CD8-positive, alpha-beta memory T cell (primary cell): Measurements from ENCODE around the gene CBL. TPM values are rescaled to one million over a fixed set of nuclear protein-coding genes. Genes with fewer than 3 reads are reported as not detected.

ENCODE experiments used
- CTCF ChIA-PET: fragments of 350-600 bp; sonication (Branson Sonifier 250); formaldehyde crosslinking; loops from one replicate; lab custom pipeline; 2021; ENCODE audit warnings: antibody characterized with exemption; lab: Charles Lee
- POLR2A ChIA-PET: fragments of 350-600 bp; sonication (Branson Sonifier 250); formaldehyde crosslinking; loops from one replicate; lab custom pipeline; 2021; ENCODE audit warnings: antibody characterized with exemption; lab: Charles Lee
- DNase-seq, 5 donors: peaks; one replicate each; pipeline versions ENCODE4 v3.0.0 to v3.0.0-alpha.2; 2020 to 2022; ENCODE audit warnings: mixed read lengths in 1 of 5
- H3K27ac ChIP-seq: one replicate; pipeline ENCODE4 v1.7.0; 2013; ENCODE audit warnings: low read depth, mild to moderate bottlenecking, low read length, moderate library complexity
- H3K27me3 ChIP-seq: 2 replicates; pipeline ENCODE4 v1.7.0; 2013; ENCODE audit warnings: low read length, mild to moderate bottlenecking; ENCODE audit not compliant: insufficient read depth, poor library complexity, severe bottlenecking
- H3K36me3 ChIP-seq: 2 replicates; pipeline ENCODE4 v1.7.0; 2013; ENCODE audit warnings: mild to moderate bottlenecking, low read length, moderate library complexity; ENCODE audit not compliant: insufficient read depth
- H3K4me1 ChIP-seq: 2 replicates; pipeline ENCODE4 v1.7.0; 2013; ENCODE audit warnings: mild to moderate bottlenecking, low read length, moderate library complexity; ENCODE audit not compliant: insufficient read depth
- H3K4me3 ChIP-seq: 2 replicates; pipeline ENCODE4 v1.7.0; 2013; ENCODE audit warnings: mild to moderate bottlenecking, low read length
- H3K9me3 ChIP-seq: 2 replicates; pipeline ENCODE4 v1.7.0; 2013; ENCODE audit warnings: mild to moderate bottlenecking, low read length
- H3K27ac Mint-ChIP-seq, 8 donors: one replicate each; pipeline ENCODE4 v1.8.0; 2020 to 2021; ENCODE audit warnings: mixed read lengths in 8 of 8, mild to moderate bottlenecking in 6 of 8, inconsistent platforms in 3 of 8, moderate library complexity in 3 of 8
- H3K27me3 Mint-ChIP-seq, 2 donors: one replicate each; pipeline ENCODE4 v1.8.0; 2020 to 2021; ENCODE audit warnings: mixed read lengths in 2 of 2, mild to moderate bottlenecking in 1 of 2, moderate library complexity in 1 of 2
- H3K36me3 Mint-ChIP-seq, 3 donors: one replicate each; pipeline ENCODE4 v1.8.0; 2020 to 2021; ENCODE audit warnings: mixed read lengths in 3 of 3, inconsistent platforms in 1 of 3, mild to moderate bottlenecking in 1 of 3
- H3K4me1 Mint-ChIP-seq, 3 donors: one replicate each; pipeline ENCODE4 v1.8.0; 2020 to 2021; ENCODE audit warnings: mixed read lengths in 3 of 3, inconsistent platforms in 1 of 3, mild to moderate bottlenecking in 1 of 3
- H3K4me3 Mint-ChIP-seq, 7 donors: one replicate each; pipeline ENCODE4 v1.8.0; 2020 to 2021; ENCODE audit warnings: mixed read lengths in 7 of 7, mild to moderate bottlenecking in 6 of 7, moderate library complexity in 4 of 7, inconsistent platforms in 2 of 7
- H3K9me3 Mint-ChIP-seq, 5 donors: one replicate each; pipeline ENCODE4 v1.8.0; 2020 to 2022; ENCODE audit warnings: mixed read lengths in 5 of 5, mild to moderate bottlenecking in 3 of 5, moderate library complexity in 2 of 5, inconsistent platforms in 1 of 5
- polyA plus RNA-seq: library from polyadenylated mRNA; unstranded; fragments of 300-500 nt; fragmentation: Illumina TruSeq; gene quantifications from one replicate; pipeline ENCODE4 v1.2.3, GENCODE V29; 2021
- total RNA-seq, 2 experiments: library from RNA; stranded (reverse); gene quantifications; one replicate each; pipeline ENCODE4 v1.2.3, GENCODE V29; 2021

The CBL gene
- total RNA-seq (10 to 100 TPM; 25.9 to 26.1 TPM), polyA plus RNA-seq (10.4 TPM)

DNA sequence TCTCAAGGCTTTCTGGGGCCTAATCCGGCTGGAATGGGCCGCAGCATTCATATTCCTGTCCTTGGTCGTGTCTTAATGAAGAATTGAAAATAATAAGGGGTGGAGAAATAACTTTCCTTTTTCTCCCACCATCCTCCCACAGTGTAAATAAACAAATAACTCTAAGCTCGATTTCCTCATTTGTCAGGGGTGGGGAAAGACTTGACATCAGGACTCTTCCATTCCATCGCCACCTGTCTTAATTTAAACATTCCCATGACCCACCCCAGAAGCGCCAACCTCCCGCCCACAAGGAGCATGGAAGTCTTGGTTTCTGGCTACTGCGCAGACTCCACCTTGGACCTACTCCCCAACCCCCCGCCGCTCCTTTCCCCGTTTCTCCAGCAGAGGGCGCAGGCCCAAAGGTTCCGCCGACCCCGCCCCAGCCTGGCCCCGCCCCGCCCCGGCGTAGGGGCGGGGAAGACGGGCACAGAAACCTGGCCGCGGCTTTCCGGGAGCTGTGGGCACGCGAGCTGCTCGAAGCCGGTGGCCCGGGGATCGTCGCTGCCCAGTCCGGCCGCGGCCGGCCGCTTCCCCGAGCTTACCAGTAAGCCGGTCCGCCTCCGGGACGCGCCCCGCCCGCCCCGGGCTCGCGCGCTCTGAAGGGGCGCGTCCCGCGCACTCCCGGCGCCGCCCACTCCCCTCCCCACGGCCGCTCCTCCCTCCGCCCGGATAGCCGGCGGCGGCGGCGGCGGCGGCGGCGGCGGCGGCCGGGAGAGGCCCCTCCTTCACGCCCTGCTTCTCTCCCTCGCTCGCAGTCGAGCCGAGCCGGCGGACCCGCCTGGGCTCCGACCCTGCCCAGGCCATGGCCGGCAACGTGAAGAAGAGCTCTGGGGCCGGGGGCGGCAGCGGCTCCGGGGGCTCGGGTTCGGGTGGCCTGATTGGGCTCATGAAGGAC is at the start of gene CBL:
Gene CBL (plus strand): TSS at position 766 of the 937 bp plus-strand sequence. CDS start 79 bp downstream, at position 845.
- H3K36me3 ChIP-seq: no peaks in the 10 kb centered on the region
- H3K4me1 Mint-ChIP-seq: peaks cover 31 to 45% (median 37%) of the 10 kb centered on the region in 3 donors
- CTCF ChIA-PET: interaction anchor here (0.6 to 4.7 kb wide), 34 partner anchors 9 to 295 kb away, joined by 3 to 64 read pairs (median 4); partner anchors contain the start of genes C2CD2L, CENATAC, MCAM and VPS11
- peaks cover 0 to 2% of the 10 kb centered on the region in 2 donors for H3K27me3 Mint-ChIP-seq
- H3K27ac ChIP-seq: peak within 1 kb of the TSS; percentile 54
- peak within 1 kb of the TSS; percentile 79 for H3K4me3 ChIP-seq
- H3K9me3 ChIP-seq: no peaks in the 10 kb centered on the region
- peaks cover 31% of the 10 kb centered on the region for H3K4me1 ChIP-seq
- DNase-seq: peak; percentile 89 to 97 (median 96)
- no peaks in the 10 kb centered on the region for H3K27me3 ChIP-seq
- no peaks in the 10 kb centered on the region for H3K9me3 Mint-ChIP-seq
- POLR2A ChIA-PET: interaction anchor here (0.6 to 1.7 kb wide), 12 partner anchors 23 to 861 kb away, joined by 3 to 8 read pairs (median 4); partner anchors contain the start of genes CD3G and VPS11
- peaks cover 0 to 6% (median 0%) of the 10 kb centered on the region in 3 donors for H3K36me3 Mint-ChIP-seq
- peak within 1 kb of the TSS; percentile 91 to 99 (median 98) for H3K4me3 Mint-ChIP-seq
- H3K27ac Mint-ChIP-seq: peak within 1 kb of the TSS; percentile 83 to 97 (median 94)

DNA sequence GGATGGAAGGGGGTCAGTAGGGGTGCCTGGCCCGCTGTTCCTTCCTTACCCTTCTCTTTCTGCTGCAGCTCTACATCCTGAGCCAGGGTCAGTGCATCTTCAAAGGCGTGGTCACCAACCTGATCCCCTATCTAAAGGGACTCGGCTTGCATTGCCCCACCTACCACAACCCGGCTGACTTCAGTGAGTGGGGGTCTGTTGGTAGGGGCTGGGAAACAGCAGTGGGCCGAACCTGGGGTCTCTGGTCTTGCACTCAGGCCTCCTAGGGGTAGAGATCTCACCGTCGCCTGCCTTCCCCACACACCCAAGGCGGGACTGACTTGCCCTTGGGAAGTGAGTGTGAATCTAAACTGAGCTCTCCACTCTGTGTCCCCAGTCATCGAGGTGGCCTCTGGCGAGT is 49.6 kb upstream of the CBL start:
- H3K4me1 Mint-ChIP-seq: no peaks in the 10 kb centered on the region
- Histone ChIP-seq H3K27ac (no peak overlapping the region), H3K4me1 (no peaks in the 10 kb centered on the region), H3K36me3 (no peaks in the 10 kb centered on the region), H3K9me3 (no peaks in the 10 kb centered on the region), H3K4me3 (no peak overlapping the region), H3K27me3 (no peaks in the 10 kb centered on the region)
- H3K4me3 Mint-ChIP-seq: no peak overlapping the region
- CTCF ChIA-PET: interaction anchor here (1.0 to 1.5 kb wide), 3 partner anchors 8 to 13 kb away, joined by 3 to 5 read pairs (median 5); partner anchors contain the start of genes ABCG4 and NLRX1
- DNase-seq: no peak
- H3K9me3 Mint-ChIP-seq: peaks cover 0 to 2% (median 0%) of the 10 kb centered on the region in 5 donors
- POLR2A ChIA-PET: no interaction called here
- H3K27ac Mint-ChIP-seq: no peak overlapping the region
- H3K27me3 Mint-ChIP-seq: peaks cover 12 to 20% of the 10 kb centered on the region in 2 donors
- H3K36me3 Mint-ChIP-seq: no peaks in the 10 kb centered on the region

DNA sequence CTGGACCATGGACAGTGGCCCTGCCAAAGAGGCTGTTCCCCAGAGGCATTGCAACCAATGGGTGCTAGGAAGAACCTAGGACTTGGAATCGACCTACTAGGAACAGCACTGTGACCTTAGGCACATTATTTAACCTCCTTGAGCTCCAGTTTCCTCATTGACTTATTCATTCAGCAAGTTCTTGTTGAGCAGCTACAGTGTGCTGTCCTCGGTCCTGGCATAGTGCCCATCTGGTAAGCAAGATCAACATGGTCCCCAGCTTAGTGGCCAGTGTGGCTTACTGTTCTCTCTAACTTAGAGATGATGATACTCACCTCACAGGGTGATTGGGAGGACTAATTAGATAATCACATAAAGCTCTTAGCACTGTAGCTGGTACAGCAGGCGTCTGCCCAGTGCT is 49.1 kb upstream of the CBL start:
- Histone ChIP-seq H3K4me1 (no peaks in the 10 kb centered on the region), H3K27me3 (no peaks in the 10 kb centered on the region), H3K27ac (no peak overlapping the region), H3K4me3 (no peak overlapping the region), H3K9me3 (no peaks in the 10 kb centered on the region), H3K36me3 (no peaks in the 10 kb centered on the region)
- DNase-seq: no peak
- Mint-ChIP-seq H3K4me1 (no peaks in the 10 kb centered on the region), H3K36me3 (no peaks in the 10 kb centered on the region), H3K27me3 (peaks cover 12 to 20% of the 10 kb centered on the region in 2 donors), H3K4me3 (no peak overlapping the region), H3K9me3 (peaks cover 0 to 2% (median 0%) of the 10 kb centered on the region in 5 donors), H3K27ac (no peak overlapping the region)
- POLR2A ChIA-PET: no interaction called here
- CTCF ChIA-PET: interaction anchor here (1.0 to 1.5 kb wide), 3 partner anchors 8 to 14 kb away, joined by 3 to 5 read pairs (median 5); partner anchors contain the start of genes ABCG4 and NLRX1

DNA sequence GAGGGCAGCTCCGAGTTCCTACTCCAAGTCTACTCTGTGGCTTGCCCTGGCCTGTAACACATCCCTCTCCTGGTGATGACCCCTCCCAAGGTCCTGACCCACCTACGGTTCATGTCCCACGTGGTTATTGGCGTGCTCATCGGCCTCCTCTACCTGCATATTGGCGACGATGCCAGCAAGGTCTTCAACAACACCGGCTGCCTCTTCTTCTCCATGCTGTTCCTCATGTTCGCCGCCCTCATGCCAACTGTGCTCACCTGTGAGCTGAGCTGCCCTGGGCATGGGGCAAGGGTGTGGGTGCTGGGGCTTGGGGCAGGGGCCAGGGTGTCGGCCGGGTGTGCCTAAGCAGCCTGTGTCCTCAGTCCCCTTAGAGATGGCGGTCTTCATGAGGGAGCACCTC is 47.7 kb upstream of the CBL start:
- H3K27me3 ChIP-seq: no peaks in the 10 kb centered on the region
- no peaks in the 10 kb centered on the region for H3K4me1 Mint-ChIP-seq
- H3K36me3 ChIP-seq: no peaks in the 10 kb centered on the region
- H3K36me3 Mint-ChIP-seq: no peaks in the 10 kb centered on the region
- H3K9me3 Mint-ChIP-seq: peaks cover 0 to 2% (median 0%) of the 10 kb centered on the region in 5 donors
- no peaks in the 10 kb centered on the region for H3K9me3 ChIP-seq
- H3K27ac ChIP-seq: no peak overlapping the region
- no peak overlapping the region for H3K4me3 Mint-ChIP-seq
- no peak overlapping the region for H3K27ac Mint-ChIP-seq
- peaks cover 4 to 10% of the 10 kb centered on the region in 2 donors for H3K27me3 Mint-ChIP-seq
- H3K4me1 ChIP-seq: no peaks in the 10 kb centered on the region
- no peak overlapping the region for H3K4me3 ChIP-seq
- ChIA-PET POLR2A (no interaction called here), CTCF (no interaction called here)
- no peak for DNase-seq

DNA sequence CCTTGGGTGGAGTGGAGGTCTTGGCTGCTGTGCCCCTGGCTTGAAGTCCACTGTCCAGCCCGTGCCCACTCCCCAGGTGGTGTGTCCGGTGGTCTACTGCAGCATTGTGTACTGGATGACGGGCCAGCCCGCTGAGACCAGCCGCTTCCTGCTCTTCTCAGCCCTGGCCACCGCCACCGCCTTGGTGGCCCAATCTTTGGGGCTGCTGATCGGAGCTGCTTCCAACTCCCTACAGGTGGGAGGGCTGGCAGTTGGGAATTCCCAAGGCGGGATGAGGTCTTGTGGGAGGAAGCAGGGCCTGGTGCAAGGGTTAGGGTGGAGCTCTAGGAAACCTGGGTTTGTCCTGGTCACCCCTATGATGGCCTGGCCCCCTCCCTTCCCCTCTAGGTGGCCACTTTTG is 46.0 kb upstream of the CBL start:
- peak overlapping the region in 1 of 8 donors; percentile 54 for H3K27ac Mint-ChIP-seq
- H3K4me3 Mint-ChIP-seq: no peak overlapping the region
- DNase-seq: no peak
- ChIA-PET POLR2A (no interaction called here), CTCF (interaction anchor here (1.0 to 2.0 kb wide), 3 partner anchors 9 to 35 kb away, joined by 3 to 7 read pairs (median 5); partner anchors contain the start of gene NLRX1)
- H3K4me1 Mint-ChIP-seq: no peaks in the 10 kb centered on the region
- peaks cover 2 to 4% of the 10 kb centered on the region in 2 donors for H3K27me3 Mint-ChIP-seq
- H3K36me3 Mint-ChIP-seq: no peaks in the 10 kb centered on the region
- no peaks in the 10 kb centered on the region for H3K9me3 ChIP-seq
- no peaks in the 10 kb centered on the region for H3K27me3 ChIP-seq
- no peaks in the 10 kb centered on the region for H3K4me1 ChIP-seq
- H3K36me3 ChIP-seq: no peaks in the 10 kb centered on the region
- H3K4me3 ChIP-seq: no peak overlapping the region
- H3K9me3 Mint-ChIP-seq: peaks cover 0 to 2% (median 0%) of the 10 kb centered on the region in 5 donors
- H3K27ac ChIP-seq: no peak overlapping the region

DNA sequence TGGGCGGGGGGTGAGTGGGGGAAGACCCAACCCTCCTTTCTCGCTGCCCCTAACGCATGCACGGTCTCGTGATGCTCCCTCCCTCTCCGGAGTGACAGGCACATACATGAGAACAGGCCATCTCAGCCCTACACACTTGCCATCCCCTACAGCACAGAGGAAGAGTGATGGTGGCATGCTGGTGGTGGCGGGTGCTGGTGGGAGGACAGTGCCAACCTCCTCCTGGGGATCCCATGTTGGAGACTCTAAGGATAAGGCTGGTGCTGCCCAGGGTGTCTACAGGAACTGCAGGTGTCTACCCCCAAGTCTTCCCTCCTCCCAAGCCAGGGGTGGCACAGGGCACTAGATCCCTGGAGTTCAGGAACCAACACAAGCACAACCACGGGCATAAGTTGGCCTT is 44.3 kb upstream of the CBL start:
- Histone ChIP-seq H3K27me3 (no peaks in the 10 kb centered on the region), H3K9me3 (no peaks in the 10 kb centered on the region), H3K27ac (no peak overlapping the region), H3K4me3 (no peak overlapping the region), H3K36me3 (no peaks in the 10 kb centered on the region), H3K4me1 (no peaks in the 10 kb centered on the region)
- POLR2A ChIA-PET: no interaction called here
- no peak for DNase-seq
- Mint-ChIP-seq H3K4me1 (no peaks in the 10 kb centered on the region), H3K27me3 (peaks cover 0 to 2% of the 10 kb centered on the region in 2 donors), H3K27ac (no peak overlapping the region), H3K36me3 (no peaks in the 10 kb centered on the region), H3K4me3 (no peak overlapping the region), H3K9me3 (peaks cover 0 to 2% (median 0%) of the 10 kb centered on the region in 5 donors)
- CTCF ChIA-PET: no interaction called here

DNA sequence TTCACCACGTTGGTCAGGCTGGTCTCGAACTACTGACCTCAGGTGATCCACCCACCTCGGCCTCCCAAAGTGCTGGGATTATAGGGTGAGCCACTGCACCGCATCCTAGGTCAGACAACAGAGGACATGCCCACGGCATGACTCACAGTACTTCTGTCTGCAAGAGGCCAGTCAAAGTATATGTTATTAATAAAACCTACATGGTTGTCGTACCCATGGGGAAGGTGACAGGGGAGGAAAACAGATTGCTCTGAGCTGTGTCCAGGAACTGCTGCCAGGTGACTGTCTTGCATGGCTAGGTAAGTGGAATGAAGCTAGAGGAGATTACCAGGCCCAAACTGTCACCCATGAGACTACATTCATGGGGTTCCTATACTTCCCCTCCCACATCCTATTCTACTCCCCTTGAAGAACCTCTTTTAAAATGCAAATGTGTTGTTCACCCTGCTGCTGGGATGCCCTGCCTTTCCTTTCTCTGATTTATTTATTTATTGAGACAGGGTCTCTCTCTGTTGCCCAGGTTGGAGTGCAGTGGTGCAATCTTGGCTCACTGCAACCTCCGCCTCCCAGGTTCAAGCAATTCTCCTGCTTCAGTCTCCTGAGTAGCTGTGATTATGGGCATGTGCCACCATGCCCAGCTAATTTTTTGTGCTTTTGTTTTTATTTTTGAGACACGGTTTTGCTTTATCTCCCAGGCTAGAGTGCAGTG is 39.6 kb upstream of the CBL start:
- Mint-ChIP-seq H3K36me3 (peaks cover 0 to 3% (median 0%) of the 10 kb centered on the region in 3 donors), H3K4me1 (peaks cover 5 to 14% (median 6%) of the 10 kb centered on the region in 3 donors), H3K27ac (no peak overlapping the region), H3K4me3 (peak overlapping the region in 3 of 7 donors; percentile 13 to 27 (median 13)), H3K9me3 (no peaks in the 10 kb centered on the region), H3K27me3 (no peaks in the 10 kb centered on the region)
- H3K4me3 ChIP-seq: no peak overlapping the region
- ChIA-PET POLR2A (no interaction called here), CTCF (interaction anchor here (1.2 kb wide), 1 partner anchor 30 kb away, joined by 5 read pairs; no protein-coding TSS in a partner anchor)
- DNase-seq: no peak
- no peak overlapping the region for H3K27ac ChIP-seq
- H3K27me3 ChIP-seq: no peaks in the 10 kb centered on the region
- no peaks in the 10 kb centered on the region for H3K36me3 ChIP-seq
- peaks cover 7% of the 10 kb centered on the region for H3K4me1 ChIP-seq
- H3K9me3 ChIP-seq: no peaks in the 10 kb centered on the region
